Measurements from ENCODE around the gene KCNG4.

GRCh38 chr16:84266451-84266850 lies 26.6 kb upstream of the KCNG4 start:
- TF ChIP-seq MAX (IDR thresholded peaks at IDR 0.05; ENCODE audit: low read depth, low read length) (no peak), RFX5 (IDR thresholded peaks at IDR 0.05; ENCODE audit: low read depth, low read length) (no peak), NFYA (IDR thresholded peaks at IDR 0.05; ENCODE audit: borderline replicate concordance, low read depth, low read length) (no peak; the same call in 1 of the 2 replicates), ATF2 (IDR thresholded peaks at IDR 0.05; ENCODE audit: low read length) (no peak), POLR2A (IDR thresholded peaks at IDR 0.05; ENCODE audit: low read depth, low read length) (no peak), EZH2 (IDR thresholded peaks at IDR 0.05; ENCODE audit: borderline replicate concordance, control insufficient read depth, low read depth, low read length) (no peak)
- TF ChIP-seq, protein P1, sequence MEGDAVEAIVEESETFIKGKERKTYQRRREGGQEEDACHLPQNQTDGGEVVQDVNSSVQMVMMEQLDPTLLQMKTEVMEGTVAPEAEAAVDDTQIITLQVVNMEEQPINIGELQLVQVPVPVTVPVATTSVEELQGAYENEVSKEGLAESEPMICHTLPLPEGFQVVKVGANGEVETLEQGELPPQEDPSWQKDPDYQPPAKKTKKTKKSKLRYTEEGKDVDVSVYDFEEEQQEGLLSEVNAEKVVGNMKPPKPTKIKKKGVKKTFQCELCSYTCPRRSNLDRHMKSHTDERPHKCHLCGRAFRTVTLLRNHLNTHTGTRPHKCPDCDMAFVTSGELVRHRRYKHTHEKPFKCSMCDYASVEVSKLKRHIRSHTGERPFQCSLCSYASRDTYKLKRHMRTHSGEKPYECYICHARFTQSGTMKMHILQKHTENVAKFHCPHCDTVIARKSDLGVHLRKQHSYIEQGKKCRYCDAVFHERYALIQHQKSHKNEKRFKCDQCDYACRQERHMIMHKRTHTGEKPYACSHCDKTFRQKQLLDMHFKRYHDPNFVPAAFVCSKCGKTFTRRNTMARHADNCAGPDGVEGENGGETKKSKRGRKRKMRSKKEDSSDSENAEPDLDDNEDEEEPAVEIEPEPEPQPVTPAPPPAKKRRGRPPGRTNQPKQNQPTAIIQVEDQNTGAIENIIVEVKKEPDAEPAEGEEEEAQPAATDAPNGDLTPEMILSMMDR (IDR thresholded peaks at IDR 0.05 in 2 of 3, conservative IDR thresholded peaks at IDR 0.05 in 1 of 3; ENCODE audit: control insufficient read depth in 2 of 3, extremely low read depth in 1 of 3, insufficient read depth in 1 of 3, low read depth in 3 of 3, low read length in 3 of 3) = no peak

Data from GM12878 (cell line).